GM23248 (cell line): ENCODE data around the gene CRIP1. TPM values are rescaled to one million over a fixed set of nuclear protein-coding genes. Genes with fewer than 3 reads are reported as not detected.

ENCODE experiments used
- DNase-seq: peaks from one replicate; pipeline ENCODE4 v3.0.0-alpha.2; 2015
- H2AFZ ChIP-seq: fragments of 200-600 bp; sonication (generic); 2 replicates; pipeline ENCODE4 v1.6.1; 2016; ENCODE audit warnings: antibody characterized with exemption
- H3F3A ChIP-seq: fragments of 200-600 bp; sonication (generic); 2 replicates; pipeline ENCODE4 v1.6.1; 2016; ENCODE audit warnings: mild to moderate bottlenecking, antibody characterized with exemption, mixed run types; ENCODE audit not compliant: insufficient read depth
- H3K27ac ChIP-seq: fragments of 200-600 bp; sonication (generic); 2 replicates; pipeline ENCODE4 v1.5.1; 2016; ENCODE audit warnings: mild to moderate bottlenecking
- H3K27me3 ChIP-seq: fragments of 200-600 bp; sonication (generic); replicated peaks from 2 replicates; pipeline ENCODE4 v1.6.1; 2016; ENCODE audit warnings: mild to moderate bottlenecking; ENCODE audit not compliant: insufficient read depth
- H3K36me3 ChIP-seq: fragments of 200-600 bp; sonication (generic); 2 replicates; pipeline ENCODE4 v1.6.1; 2016; ENCODE audit warnings: low read depth, mild to moderate bottlenecking
- H3K4me1 ChIP-seq: fragments of 200-600 bp; sonication (generic); 2 replicates; pipeline ENCODE4 v1.6.1; 2016; ENCODE audit warnings: mild to moderate bottlenecking; ENCODE audit not compliant: insufficient read depth
- H3K4me2 ChIP-seq: fragments of 200-600 bp; sonication (generic); one replicate; pipeline ENCODE4 v1.6.1; 2016; ENCODE audit warnings: mild to moderate bottlenecking; ENCODE audit not compliant: unreplicated experiment
- H3K4me3 ChIP-seq: fragments of 200-600 bp; sonication (generic); 2 replicates; pipeline ENCODE4 v1.5.1; 2016; ENCODE audit warnings: mild to moderate bottlenecking
- H3K79me2 ChIP-seq: fragments of 200-600 bp; sonication (generic); 2 replicates; pipeline ENCODE4 v1.6.1; 2016; ENCODE audit warnings: mild to moderate bottlenecking; ENCODE audit not compliant: insufficient read depth
- H3K9ac ChIP-seq: fragments of 200-600 bp; sonication (generic); 2 replicates; pipeline ENCODE4 v1.6.1; 2016; ENCODE audit warnings: mild to moderate bottlenecking
- H3K9me2 ChIP-seq: fragments of 200-600 bp; sonication (generic); 2 replicates; pipeline ENCODE4 v1.6.1; 2016; ENCODE audit warnings: mixed run types, mild to moderate bottlenecking, moderate library complexity; ENCODE audit not compliant: insufficient read depth
- H3K9me3 ChIP-seq: fragments of 200-600 bp; sonication (generic); one replicate; pipeline ENCODE4 v1.6.1; 2017; ENCODE audit warnings: low read depth
- H4K20me1 ChIP-seq: fragments of 200-600 bp; sonication (generic); 2 replicates; pipeline ENCODE4 v1.6.0; 2016; ENCODE audit not compliant: insufficient read depth
- EZH2 ChIP-seq: fragments of 200-600 bp; sonication (generic); IDR thresholded peaks from 2 replicates; pipeline ENCODE4 v1.6.1; 2018; ENCODE audit warnings: antibody characterized with exemption, mild to moderate bottlenecking; ENCODE audit not compliant: insufficient read depth, poor library complexity, severe bottlenecking
- EZH2phosphoT487 ChIP-seq: fragments of 200-600 bp; sonication (generic); IDR thresholded peaks from 2 replicates; pipeline ENCODE4 v1.6.1; 2018; ENCODE audit warnings: antibody characterized with exemption, moderate library complexity, mild to moderate bottlenecking, low read depth; ENCODE audit not compliant: insufficient read depth
- WGBS, 2 experiments: methylation state at CpG; one replicate each; pipeline ENCODE4 v1.1.6; 2015 to 2017; ENCODE audit warnings: low lambda C conversion rate in 2 of 2, low coverage in 1 of 2; ENCODE audit errors: missing lambda C conversion rate in 2 of 2; 5-methylcytosine and 5-hydroxymethylcytosine counted together
- in situ Hi-C: fragments of 300-500 bp; cut with MboI; formaldehyde crosslinking; loops from 2 replicates; pipeline ENCODE4 v1.15.0; 2020
- polyA plus RNA-seq: library from polyadenylated mRNA; unstranded; fragments of >200 nt; fragmentation: Nextera tagmentation; extraction: Ambion mirVana; gene quantifications from 2 replicates; pipeline ENCODE4 v1.2.1, GENCODE V29; 2016
- total RNA-seq: library from RNA; depleted of rRNA; stranded (reverse); fragments of >200 nt; shearing (Covaris generic); gene quantifications from 2 replicates; pipeline ENCODE4 v1.2.3, GENCODE V29; 2014

CRIP1 gene
- total and polyA plus RNA-seq, 2 experiments from 2014 or later: 12.3 to 32.7 TPM

DNA sequence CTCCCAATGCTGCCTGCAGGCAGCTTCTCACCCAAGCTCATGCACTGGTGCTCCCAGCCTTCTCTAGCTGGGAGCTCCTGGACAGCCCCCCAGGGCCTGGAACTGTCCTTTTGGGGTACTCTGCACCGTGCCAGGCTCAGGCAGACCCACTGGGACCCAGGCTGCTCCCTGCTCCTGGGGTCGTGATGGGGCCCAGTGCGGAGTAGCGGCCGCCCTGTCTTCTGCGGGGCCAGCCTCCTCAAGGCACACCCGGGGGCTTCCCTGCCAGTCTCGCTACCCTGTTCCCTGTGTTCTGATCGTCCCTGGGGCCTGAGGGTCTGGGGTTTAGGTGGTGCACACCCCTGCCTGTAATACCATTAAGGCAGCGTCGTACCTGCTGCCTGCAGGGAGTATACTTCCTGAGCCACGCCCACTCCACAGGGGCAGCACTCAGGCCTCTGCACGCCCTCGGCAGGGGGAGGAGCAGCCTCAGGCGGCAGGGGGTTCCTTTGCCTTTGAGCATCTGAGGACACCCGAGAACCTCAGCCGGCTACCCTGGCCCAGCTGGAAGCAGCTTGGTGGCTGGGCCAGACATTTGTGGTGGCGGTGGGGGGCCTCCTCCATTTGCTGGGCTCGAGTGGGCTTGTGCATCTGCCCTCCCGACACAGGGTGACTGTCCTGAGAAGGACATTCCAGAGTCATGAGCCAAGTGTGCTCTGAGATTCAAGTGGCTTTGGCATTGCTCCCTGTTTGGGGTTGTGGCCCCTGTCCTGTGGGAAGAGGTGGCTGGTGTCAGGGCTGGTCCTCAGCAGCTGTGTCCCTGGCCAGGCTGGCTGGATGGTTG, 21.3 kb upstream of the CRIP1 start:
- no peak overlapping the region for H3K4me2 ChIP-seq
- TF ChIP-seq EZH2phosphoT487: no peak
- no peak for TF ChIP-seq EZH2
- H3K27ac ChIP-seq: no peak overlapping the region
- H2AFZ ChIP-seq: no peak overlapping the region
- H3F3A ChIP-seq: no peaks in the 10 kb centered on the region
- no peak for DNase-seq
- no peaks in the 10 kb centered on the region for H3K27me3 ChIP-seq
- H3K9me3 ChIP-seq: no peaks in the 10 kb centered on the region
- no peaks in the 10 kb centered on the region for H3K79me2 ChIP-seq
- 79 to 81% methylated on average over 19 to 20 of the region's 20 CpGs for WGBS, 2 experiments
- no peak overlapping the region for H3K4me3 ChIP-seq
- no peaks in the 10 kb centered on the region for H3K4me1 ChIP-seq
- no peak overlapping the region for H3K9ac ChIP-seq
- in situ Hi-C loops: no loop called here
- no peaks in the 10 kb centered on the region for H3K9me2 ChIP-seq
- H3K36me3 ChIP-seq: peaks cover 2% of the 10 kb centered on the region; the same call in 1 of the 2 replicates
- H4K20me1 ChIP-seq: no peaks in the 10 kb centered on the region

DNA sequence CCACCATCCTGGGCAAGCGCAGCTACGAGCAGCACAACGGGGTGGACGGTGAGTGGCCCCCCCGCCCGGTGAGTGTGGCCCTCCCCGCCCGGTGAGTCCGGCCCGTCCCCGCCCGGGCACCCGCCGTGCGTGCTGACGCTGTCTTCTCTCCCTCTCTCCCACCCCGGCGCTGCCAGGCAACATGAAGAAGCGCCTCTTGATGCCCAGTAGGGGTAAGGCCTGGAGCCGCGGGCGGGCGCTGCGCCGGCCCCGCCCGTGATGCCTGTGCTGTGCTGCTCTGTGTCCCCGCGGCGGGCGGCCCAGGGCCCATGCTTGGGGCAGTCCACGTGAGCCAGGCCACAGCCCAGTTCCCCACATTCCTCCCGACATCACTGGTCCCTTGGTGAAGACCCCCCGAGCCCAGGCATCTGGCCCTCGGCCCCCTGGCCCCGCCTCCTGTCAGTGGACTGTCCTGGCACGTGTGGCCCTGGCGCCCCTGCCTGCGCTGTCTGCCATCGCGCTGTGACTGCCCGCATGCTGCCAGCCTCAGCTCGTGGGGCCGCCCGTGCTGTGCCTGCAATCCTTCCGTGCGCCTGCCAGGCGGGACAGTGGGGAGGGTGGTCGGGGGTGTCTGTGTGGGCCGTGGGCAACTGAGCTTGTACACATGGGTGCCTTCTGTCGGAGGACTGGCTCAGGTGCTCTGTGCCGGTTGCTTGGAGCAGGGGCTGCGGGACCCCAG, 20.0 kb upstream of the CRIP1 start:
- in situ Hi-C loops: no loop called here
- Histone ChIP-seq H3K4me2 (no peak overlapping the region), H3F3A (no peaks in the 10 kb centered on the region), H3K4me1 (no peaks in the 10 kb centered on the region), H3K9me2 (no peaks in the 10 kb centered on the region), H4K20me1 (no peaks in the 10 kb centered on the region), H3K27ac (no peak overlapping the region), H3K79me2 (no peaks in the 10 kb centered on the region), H2AFZ (no peak overlapping the region), H3K36me3 (peaks cover 3% of the 10 kb centered on the region; the same call in 1 of the 2 replicates), H3K9me3 (no peaks in the 10 kb centered on the region), H3K4me3 (no peak overlapping the region), H3K27me3 (no peaks in the 10 kb centered on the region), H3K9ac (no peak overlapping the region)
- 91 to 94% methylated on average over 26 to 53 of the region's 53 CpGs for WGBS, 2 experiments
- TF ChIP-seq EZH2: no peak
- TF ChIP-seq EZH2phosphoT487: no peak
- no peak for DNase-seq

DNA sequence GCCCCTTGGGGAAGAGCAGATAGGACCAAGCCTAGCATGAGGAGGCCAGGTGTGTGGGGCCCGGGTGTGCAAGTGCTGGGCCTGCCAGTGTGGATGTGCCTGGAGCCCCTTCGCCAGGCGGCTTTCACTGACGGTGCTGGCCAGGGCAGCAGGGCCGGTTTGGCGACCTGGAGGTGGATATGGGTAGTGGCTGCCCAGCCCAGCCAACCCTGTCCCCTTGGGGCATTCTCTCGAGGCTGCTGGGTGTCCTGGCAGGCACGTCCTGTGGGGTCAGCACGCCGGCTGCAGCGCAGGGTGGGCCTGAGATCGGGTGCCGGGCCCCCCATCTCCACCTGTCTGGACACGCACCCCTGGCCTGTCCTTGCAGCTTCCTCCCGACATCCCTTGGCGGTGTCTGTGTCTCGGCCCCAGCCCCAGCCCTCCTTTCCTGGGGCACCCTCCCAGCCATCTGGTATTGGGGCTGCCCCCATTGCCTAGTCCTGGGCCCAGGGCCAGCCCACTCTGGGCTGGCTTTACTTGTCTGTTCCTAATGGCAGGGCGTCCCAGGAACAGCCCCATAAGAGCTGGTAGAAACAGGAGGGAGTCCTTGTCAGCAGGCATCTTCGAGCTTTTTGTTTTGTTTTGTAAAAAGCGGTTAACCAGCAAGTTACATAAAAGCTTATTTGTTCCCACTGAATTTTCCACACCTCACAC, 19.3 kb upstream of the CRIP1 start:
- no peaks in the 10 kb centered on the region for H3K4me1 ChIP-seq

DNA sequence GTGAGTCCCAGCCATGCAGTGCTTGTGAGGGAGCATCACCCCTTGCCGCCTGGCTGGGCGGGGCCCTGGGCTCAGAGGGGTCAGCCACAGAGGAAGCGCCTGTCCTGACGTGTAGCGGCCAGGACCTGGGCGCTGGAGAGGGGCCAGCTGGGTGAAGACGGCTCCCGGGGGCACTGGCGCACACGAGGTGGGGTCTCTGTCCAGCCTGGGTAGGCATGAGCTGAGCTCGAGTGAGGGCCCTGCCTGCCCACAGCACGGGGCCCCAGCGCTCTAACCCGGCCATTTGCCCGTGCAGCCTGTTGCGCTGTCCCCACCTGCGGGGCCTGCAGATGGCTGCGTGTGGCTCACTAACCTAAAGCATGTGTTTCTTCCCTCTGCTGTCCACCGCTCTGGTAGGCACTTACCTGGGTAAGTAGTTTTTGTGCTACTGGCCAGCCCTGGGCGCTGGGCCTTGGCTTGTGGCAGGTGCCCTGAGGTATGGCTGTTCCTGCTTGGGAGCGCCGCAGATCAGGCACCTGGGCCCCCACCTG, 18.7 kb upstream of the CRIP1 start:
- TF ChIP-seq EZH2phosphoT487 (no peak), EZH2 (no peak)
- no peak for DNase-seq
- Histone ChIP-seq H3K4me1 (no peaks in the 10 kb centered on the region), H3K4me2 (no peak overlapping the region), H3F3A (no peaks in the 10 kb centered on the region), H3K27me3 (no peaks in the 10 kb centered on the region), H2AFZ (no peak overlapping the region), H3K9me2 (no peaks in the 10 kb centered on the region), H3K27ac (no peak overlapping the region), H3K9me3 (no peaks in the 10 kb centered on the region), H3K36me3 (peaks cover 3% of the 10 kb centered on the region; the same call in 1 of the 2 replicates), H3K4me3 (no peak overlapping the region), H3K9ac (no peak overlapping the region), H3K79me2 (no peaks in the 10 kb centered on the region), H4K20me1 (no peaks in the 10 kb centered on the region)
- WGBS, 2 experiments: 92 to 94% methylated on average over 16 to 22 of the region's 22 CpGs
- in situ Hi-C loops: no loop called here

More for the DNA sequence above, 19.3 kb upstream of the CRIP1 start:
- Histone ChIP-seq H3K36me3 (peaks cover 3% of the 10 kb centered on the region; the same call in 1 of the 2 replicates), H3K9me2 (no peaks in the 10 kb centered on the region), H3K79me2 (no peaks in the 10 kb centered on the region), H3K4me3 (no peak overlapping the region), H3F3A (no peaks in the 10 kb centered on the region), H3K9ac (no peak overlapping the region), H3K27ac (no peak overlapping the region), H2AFZ (no peak overlapping the region), H3K9me3 (no peaks in the 10 kb centered on the region), H3K4me2 (no peak overlapping the region), H3K27me3 (no peaks in the 10 kb centered on the region), H4K20me1 (no peaks in the 10 kb centered on the region)
- no peak for DNase-seq
- in situ Hi-C loops: no loop called here
- TF ChIP-seq EZH2 (no peak), EZH2phosphoT487 (no peak)
- 78 to 85% methylated on average over 9 to 20 of the region's 20 CpGs for WGBS, 2 experiments
